Measurements from ENCODE around the gene MMP28.
"Not testable (repeated sequence)": the region's sequence is repeated elsewhere in the genome, so short reads cannot be mapped to it uniquely, and the experiment has no call there.

MMP28 gene

DNA sequence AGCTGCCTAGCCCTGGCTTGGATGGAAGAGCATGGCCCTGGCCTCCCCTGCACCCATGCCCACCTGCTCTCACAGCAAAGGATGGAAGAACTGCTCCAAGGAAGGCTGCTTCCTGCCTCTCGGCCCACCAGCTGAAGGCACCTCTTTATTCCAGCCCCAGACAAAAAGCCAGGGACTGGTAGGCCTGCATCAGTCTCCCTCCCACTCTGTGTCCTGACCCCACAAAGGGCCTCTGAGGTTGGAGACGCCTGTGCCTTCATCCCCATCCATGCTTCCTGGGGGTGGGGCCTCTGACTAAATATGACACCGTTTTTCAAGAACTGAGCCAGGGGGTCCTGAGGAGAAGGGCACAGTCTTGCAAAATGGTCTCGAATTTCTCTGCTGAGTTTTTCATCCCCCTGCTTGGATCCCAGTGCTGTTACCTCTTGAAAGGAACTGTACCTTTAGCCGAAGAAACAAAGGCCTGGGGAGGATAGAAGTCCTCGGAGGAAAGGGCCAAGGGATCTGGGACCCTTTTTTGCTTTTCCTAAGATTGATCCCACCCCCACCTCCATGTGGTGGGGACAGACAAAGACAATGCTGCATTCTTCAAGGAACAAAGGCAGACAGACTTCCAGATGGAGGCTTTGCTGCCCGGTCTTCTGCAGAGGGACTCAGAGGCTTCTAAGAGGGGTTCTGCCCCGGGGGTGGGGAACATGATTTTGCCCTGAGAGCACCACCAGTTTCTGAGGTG, 29.5 kb downstream of the MMP28 start:
- DNase-seq (ENCODE audit: low spot score) = no peak

DNA sequence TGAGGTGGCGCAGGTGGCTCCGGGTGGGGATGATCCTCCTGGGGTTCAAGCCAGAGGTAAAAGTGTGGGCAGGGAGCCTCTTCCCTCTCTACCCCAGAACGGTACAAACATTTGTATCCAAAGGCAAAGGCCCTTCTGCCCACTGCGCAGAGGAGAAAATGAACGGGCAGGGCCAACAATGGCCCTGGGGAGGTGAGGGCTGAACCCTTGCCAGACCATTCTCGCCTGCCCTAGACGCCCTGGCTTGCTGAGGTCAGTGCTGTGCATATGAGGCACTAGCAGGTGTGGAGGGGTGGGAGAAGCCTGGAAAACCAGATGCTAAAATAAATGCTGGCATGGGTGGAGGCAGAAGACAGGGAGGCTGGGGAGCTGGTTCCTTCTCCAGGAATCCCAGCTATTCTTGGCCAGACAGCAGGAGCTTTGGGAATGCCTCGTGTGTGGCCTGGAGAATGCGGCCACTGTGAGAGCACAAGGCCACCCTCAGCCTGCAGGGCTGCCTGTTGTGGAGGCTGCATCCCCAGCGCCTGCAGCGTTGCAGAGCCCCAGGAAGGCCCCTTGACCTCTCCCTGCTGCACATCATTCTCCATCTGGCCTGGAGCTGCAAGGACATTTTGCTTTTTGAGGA, 30.2 kb downstream of the MMP28 start:
- peak; percentile 58 for DNase-seq (ENCODE audit: low spot score)

DNA sequence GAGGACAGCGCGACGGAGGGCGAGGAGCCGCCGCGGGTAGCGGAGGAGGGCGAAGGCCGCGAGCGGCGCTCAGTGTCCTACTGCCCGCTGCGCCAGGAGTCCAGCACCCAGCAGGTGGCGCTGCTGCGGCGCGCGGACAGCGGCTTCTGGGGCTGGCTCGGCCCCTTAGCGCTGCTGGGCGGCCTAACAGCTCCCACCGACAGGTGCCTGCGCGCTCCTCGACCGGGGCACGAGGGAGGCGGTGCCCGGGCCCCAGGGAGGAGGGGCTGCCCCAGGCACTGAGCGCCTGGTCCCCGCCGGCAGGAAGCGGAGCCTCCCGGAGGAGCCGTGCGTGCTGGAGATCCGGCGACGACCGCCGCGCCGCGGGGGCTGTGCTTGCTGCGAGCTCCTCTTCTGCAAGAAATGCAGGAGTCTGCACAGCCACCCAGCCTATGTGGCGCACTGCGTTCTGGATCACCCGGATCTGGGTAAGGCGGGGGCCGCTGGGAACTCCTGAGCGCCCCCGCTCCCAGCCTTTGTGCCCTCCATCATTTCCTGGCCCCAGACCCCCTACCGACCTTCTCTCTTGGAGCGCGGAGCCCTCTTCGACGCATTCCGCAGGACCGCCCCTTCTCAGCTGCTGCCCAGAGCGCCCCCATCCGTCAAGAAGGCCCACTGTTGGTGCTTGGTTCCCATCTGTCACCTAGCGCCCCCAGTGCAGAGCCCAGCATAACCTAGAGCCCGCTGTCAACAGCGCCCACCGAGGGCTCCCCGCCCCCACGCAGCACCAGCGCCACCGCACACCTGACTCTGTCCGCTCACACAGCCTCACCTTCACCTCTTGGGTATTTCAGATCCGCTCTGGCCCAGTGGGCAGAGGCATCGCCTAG, 31.1 kb downstream of the MMP28 start:
- DNase-seq (ENCODE audit: low spot score) = peak; percentile 93

DNA sequence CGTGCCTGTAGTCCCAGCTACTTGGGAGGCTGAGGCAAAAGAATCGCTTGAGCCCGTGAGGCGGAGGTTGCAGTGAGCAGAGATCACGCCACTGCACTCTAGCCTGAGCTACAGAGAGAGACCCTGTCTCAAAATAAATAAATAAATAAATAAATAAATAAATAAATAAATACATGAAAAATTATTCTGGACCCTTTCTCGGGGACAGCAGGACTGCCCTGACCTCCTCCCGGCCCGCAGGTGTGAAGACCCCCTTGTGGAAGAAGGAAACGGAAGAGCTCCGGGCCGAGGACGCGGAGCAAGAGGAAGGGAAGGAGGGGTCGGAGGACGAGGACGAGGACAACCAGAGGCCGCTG, 31.7 kb downstream of the MMP28 start:
- DNase-seq (ENCODE audit: low spot score) = no peak

DNA sequence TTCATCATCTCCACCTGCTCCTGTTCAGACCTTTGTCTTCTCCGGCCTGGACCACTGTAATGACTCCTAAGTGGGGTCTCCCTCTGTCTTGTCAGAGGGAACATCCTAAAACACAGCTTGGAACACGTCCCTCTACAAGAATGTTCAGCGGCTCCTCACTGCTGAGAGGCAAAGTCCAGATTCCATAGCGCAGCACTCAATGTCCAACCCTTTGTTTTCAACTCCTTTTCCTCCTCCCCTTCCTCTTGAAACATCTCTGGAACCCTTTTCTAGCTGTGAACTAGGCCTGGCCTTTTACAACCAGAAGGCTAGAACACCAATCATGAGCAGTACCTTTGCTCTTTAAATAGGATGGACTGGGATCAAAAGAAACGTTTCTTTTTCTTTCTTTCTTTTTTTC, 33.8 kb downstream of the MMP28 start:
- DNase-seq (ENCODE audit: low spot score) = no peak

DNA sequence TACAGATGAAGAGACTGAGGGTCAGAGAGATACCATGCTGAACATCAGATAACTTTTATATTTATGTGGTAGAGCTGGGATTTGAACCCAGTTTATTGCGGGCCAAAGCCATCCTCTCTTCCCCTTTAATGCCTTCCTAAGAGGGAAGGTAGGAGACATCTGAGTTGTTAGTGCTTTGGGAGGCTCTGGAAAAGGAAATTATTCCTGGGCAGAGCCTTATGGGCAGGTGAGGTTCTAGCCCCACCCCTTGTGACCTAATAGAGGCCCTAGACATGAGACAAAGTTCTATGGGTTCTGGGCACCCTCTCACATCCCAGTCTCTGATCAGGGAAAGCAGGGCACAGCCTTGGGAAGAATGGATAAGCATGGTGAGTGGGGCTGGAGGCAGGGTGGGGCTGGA, 34.9 kb downstream of the MMP28 start, which contains the start of gene C17orf50:
Gene C17orf50, plus strand, starts transcription at position 301 of the 400 bp plus-strand sequence. Its CDS starts 55 bp downstream, at position 356.
- no peak for DNase-seq (ENCODE audit: low spot score)

DNA sequence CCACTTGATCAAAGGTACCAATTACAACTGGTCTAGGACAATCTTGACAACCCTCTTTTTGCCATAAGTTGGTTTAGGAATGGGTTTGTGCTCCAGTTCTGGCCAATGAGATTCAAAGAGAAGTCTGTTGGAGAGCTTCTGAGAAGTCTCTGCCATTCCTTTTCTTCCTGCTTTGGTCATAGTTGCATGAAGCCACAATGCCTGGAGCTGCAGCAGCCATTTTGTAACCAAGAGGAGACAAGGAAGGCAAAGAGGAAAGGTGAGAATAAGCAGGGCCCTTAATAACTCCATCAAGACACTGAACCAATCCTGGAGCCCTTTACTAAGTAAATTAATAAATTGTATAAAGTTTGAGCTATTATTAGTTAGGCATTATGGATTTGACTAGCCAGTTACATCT, 38.2 kb downstream of the MMP28 start:
- no peak for DNase-seq (ENCODE audit: low spot score)

DNA sequence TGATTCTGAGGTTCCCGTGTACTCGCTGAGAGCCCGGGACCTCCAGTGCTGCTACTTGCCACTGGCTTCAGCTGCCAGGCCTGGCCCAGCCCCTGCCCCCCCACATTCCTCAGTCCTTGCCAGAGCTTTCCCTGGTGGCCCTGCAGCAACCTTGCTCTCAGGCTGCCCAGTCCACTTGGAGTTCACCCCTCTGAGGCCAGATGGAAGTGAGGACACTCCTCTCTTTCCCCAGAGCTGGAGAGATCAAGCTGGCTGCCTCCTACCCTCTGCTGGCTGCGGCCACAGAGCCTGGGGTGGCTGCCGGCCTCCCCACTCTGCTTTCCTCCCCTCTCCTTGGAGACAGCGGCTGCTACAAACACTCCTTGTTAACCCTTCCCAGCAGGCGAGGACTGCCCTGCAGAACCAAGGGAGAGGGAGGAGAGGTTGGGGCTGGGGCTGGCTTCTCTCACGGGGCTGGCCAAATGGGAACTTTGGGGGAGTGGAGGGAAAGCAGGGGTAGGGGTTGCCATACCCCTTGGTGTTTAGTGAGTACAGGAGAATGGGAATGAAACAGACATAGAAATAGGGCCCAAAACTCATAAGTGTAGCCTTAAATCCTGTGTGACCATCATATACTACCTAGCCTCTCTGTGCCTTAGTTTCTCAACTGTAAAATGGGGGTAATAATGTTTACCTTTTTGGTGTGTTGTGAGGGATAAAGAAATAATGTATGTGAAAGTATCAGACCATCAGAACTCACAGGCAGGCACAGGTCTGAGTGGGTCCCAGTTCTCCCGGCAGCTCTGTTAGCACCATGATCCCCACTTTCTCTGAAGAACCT, 42.3 kb downstream of the MMP28 start, which contains the start of gene GAS2L2:
Gene GAS2L2, minus strand, starts transcription at position 295 of the 820 bp plus-strand sequence. CDS start 389 bp downstream, outside the sequence.
- peak; percentile 41 for DNase-seq (ENCODE audit: low spot score)

DNA sequence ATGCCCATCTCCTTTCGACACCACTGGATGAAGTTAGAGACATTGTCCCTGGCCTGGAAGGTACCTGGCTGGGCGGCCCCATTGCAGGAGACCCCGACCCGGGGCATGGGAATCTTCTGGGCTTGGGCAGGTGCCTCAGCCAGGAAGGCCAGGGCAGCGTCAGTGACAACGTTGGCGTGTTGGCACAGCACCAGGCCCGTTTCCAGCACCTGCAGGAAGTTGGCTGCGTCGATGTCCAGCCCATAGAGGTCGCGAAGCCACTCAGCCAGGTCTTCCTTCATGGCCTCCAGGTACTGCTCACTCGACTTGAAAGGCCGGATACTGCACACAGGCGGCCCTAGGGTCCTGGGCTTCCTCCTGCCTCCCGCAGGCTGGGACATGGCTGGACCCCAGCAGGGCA, 43.0 kb downstream of the MMP28 start:
- no peak for DNase-seq (ENCODE audit: low spot score)

DNA sequence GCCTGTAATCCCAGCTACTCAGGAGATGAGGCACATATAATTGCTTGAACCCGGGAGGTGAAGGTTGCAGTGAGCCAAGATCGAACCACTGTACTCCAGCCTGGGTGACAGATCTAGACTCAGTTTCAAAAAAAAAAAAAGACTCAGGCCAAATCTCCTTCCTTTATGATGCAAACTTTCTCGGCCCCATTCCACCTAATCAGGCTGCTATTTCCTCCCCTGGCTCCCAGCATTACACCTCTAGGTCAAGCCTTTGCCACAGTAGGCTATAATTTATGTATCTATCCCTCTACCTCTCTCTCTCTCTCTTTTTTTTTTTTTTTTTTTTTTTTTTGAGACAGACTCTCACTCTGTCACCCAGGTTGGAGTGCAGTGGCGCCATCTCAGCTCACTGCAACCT, 43.9 kb downstream of the MMP28 start:
- DNase-seq (ENCODE audit: low spot score) = not testable (repeated sequence)

DNA sequence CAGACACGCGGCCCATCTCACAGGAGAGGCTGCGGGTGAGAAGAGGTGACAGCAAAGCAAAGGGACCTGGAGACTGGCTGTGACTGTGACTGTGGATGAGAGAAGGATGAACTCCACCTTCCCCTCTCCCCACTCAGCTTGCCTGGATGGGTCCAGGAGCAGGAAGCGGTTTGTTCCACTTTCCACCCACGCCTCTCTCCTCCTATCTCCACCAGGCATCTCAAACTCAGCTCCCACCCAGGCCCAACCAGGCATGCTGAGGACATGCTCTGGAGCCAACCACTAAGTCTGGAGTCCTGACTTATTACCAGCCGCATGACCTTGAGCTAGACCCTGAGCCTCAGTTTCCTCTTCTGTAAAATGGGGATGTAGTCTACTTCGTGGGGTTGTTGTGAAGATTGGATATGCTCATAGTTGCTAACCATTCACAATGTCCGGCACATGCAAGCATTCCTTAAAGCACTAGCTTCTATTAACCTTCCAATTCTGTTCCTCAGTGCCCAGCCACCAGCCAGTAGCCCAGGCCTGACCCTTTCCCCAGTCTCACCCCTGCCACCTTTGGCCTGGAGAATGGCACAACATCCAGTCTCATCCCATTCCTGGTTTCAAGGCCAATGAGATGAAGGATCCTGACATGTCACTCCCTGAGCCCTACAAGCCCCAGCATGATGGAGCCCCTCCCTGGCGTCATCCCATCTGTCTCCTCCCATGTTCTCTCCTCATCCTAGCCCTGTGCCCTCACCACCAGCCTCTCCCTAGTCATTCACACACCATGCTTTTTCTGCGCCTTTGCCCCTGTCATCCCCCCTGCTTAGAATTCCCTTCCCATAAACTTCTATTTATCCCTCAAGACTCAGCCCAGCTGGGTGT, 44.7 kb downstream of the MMP28 start:
- no peak for DNase-seq (ENCODE audit: low spot score)

DNA sequence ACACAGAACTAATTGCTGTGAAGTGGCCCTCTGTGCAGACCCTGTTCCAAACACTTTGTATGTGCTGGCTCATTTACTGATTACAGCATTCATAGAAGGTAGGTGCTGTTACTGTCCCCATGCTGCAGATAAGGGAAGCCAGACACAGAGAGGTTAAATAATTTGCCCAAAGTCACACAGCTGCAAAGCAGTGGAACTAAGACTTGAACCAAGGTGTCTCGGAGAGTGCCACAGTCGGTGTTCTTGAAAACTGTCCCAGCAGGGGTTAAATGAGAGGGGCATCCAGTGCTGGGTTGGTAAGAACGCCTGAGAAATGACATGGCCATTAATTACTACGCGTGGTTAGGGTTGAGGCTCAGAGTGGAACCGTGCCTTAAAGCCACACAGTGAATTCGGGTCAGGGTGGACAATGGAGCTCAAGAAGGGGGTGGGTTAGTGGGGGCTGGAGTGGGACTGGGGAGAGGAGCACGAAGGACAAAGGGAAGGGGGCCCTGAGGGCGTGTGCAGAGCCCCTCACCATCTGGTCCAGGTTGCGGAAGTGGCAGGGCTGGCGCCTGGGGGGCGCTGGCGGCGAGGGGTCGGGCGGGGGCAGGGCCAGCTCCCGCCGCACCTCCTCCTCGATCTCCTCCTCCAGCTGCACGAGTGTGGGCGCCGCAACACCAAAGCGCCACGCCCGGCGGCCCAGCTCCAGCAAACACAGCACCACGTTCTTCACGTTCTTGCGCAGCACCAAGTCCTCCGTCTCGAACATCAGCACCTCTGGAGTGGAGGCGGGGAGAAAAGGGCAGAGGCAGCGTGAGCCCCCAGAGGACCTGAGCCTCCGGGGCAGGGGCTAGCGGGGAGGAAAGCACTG, 45.7 kb downstream of the MMP28 start:
- peak; percentile 54 for DNase-seq (ENCODE audit: low spot score)

DNA sequence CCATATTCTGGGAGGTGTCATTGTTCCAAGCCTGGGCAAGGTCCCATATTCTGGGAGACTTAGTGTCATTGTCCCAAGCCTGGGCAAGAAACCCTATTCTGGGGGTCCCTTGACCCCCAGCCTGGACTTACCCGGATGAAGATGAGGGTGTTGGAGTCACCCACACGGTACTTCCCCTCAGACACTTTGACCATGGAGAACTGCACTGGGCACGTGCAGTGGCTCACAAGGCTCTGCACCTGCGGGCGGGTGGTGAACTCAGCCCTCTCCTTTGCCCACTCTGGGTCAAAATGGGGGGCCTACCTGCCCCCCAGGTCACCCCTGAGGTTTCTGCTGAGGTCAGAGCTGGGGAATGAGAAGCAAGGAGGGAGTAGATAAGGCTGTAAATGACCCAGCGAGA, 46.5 kb downstream of the MMP28 start:
- DNase-seq (ENCODE audit: low spot score) = no peak

DNA sequence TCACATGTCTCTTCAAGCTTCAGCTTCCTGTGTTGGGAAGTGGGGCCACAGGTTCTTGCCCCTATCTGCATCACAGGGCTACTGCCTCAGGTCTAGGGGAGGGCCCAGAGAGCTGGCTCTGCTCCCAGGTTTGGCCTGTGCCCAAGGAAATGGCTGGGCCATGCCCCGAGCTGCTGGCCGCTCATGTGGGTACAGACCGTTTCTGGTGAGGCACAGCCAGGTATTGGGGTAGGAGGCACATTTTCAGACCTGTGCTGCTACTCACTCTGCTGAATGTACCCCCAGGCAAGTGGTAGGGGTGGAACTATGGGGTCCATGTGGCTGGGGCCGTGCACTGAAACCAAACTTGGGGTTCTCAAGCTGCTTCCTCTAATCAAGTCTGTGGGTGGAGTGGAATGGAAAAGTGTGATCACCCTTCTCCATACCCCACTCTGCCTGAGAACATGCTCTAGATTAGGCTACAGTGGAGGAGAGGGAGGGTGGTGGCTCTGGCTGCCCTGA, 47.0 kb downstream of the MMP28 start:
- no peak for DNase-seq (ENCODE audit: low spot score)

DNA sequence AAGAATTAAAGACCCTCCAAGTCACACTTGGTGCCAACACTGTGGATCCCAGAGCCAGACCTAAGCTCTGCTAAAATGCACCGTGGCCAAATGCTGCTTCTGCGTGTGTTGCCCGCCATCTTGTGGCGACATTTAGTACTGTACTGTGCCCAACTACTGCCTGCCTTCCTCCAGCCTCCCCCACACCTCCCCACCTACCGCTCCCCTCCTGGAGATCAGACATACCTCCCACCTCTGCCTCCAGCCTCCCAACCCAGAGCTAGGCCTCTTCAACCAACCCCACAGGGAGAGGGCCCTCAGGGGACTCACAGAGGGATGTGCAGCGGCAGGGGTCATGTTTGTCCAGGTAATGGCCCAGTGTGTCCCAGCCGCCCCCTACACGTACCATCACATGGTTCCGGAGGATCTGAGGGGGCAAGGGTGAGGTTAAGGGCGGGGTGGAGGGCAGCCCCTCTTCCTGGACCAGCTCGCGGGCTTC, 47.9 kb downstream of the MMP28 start:
- DNase-seq (ENCODE audit: low spot score) = peak; percentile 86

DNA sequence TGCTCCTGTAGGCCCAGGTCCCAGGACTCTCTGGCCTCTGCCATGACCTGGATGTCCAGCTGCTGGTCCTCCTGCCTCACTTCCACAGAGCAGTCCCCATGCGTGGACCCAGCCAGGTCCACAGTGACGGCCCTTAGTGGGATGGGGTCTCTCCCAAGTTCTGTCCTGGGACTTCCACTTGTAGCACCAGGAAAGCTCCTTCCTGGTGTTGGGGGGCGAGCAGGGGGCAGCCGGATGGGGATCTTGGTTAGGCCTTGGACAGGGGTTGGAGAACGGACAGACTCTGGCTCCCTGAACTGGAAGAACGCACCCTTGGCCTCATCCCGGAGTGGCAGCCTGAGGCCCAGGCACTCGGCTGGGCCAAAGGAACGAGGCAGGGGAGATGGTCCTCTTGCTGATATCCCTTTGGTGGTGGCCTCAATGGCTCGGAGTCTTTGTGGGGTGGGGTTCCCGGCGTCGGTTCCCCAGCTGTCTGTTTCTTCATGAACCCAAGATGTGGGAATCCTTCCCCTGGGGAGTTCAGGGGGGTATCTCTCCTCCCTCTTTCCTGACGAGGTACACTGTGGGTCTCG, 49.6 kb downstream of the MMP28 start:
- DNase-seq (ENCODE audit: low spot score) = no peak

DNA sequence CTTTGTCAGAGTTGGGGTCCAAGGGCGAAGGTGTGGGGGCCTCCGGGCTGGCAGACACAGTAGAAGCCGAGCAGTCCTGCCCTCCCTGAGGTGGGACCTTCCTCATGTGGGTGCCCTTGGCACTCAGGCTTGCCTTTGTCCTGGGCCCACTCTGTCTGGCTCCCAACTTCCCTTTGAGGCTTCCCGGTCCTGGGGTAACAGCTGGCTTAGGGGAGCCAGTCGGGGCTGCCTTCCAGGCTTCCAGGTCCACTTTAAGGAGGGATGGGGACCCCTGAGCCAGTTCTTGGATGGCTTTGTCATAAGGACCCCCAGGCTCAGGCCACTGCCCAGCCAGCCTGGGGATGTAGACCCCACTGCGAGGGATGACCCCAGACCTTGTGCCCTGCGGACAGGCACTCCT, 50.2 kb downstream of the MMP28 start:
- no peak for DNase-seq (ENCODE audit: low spot score)

DNA sequence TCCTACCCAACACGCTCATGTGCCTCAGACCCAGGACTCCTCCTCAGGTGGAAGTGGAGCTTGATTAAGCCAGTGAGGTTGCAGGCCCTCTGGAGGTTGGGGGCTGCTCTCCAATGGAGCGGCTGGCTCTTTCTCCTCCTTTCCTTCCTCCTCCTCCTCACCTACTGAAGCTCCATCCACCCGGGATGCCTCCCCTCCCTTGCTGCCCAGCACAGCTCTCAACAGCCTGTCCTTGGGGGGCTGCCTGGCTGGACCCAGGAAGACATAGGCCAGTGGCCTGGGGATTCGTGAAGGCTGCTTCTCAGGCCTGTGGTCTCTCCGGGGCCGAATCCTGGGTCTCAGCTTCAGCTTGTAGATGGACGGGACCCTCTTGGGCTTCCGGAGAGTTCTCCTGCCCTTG, 50.6 kb downstream of the MMP28 start:
- DNase-seq (ENCODE audit: low spot score) = no peak

DNA sequence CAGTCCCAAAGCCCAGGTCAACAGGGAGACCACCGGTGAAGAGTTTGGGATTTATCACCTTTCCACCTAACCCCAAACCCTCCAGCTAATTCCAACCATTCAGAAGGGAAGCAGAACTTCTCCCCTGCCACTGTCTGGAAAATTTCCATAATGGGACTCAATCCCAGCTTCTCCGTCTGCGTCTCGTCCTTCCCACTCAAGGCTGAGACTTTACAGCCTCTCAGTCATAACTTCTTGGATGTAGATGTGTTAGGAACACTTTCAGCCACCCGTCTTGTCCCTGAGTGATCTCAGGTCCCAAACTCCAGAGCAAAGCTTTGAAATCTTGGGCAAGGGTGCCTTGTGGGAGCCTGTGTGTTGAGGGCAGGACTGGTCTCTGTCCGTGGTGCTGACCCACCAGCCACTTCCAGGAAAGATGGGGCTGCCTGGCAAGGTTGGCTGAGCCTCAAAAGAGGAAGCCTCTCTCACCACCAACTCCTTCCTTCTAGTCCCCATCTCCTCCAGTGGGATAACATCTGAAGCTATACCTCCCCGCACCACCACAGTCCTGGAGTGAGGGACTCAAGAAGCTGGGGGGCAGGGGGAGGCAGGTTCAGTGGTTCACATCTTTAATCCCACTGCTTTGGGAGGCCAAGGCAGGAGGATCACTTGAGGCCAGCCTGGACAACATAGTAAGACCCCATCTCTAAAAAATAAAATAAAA, 51.7 kb downstream of the MMP28 start:
- DNase-seq (ENCODE audit: low spot score) = peak; percentile 74

Data from hepatic stellate cell (primary cell).